NCI-H460 (cell line): Measurements from ENCODE around the gene MFGE8. TPM values are rescaled to one million over a fixed set of nuclear protein-coding genes. Genes with fewer than 3 reads are reported as not detected.

Experiments used
- DNase-seq: peaks from one replicate; pipeline ENCODE4 v3.0.0-alpha.2; 2016; ENCODE audit warnings: low read depth; ENCODE audit errors: extremely low read depth
- total RNA-seq: library from RNA; depleted of rRNA; stranded (reverse); fragments of >200 nt; shearing (Covaris generic); gene quantifications from 2 replicates; pipeline ENCODE4 v1.2.3, GENCODE V29; 2014; rRNA removed

Gene MFGE8
- total RNA-seq, 1 experiment from 2014 or later = 67.1 TPM

GRCh38 chr15:88874684-88875083 lies 38.5 kb downstream of the MFGE8 start:
- no peak for DNase-seq

- no peak for DNase-seq
Observed at GRCh38 chr15:88874275-88874674, 38.9 kb downstream of the MFGE8 start.

- no peak for DNase-seq
Observed at GRCh38 chr15:88873786-88874185, 39.4 kb downstream of the MFGE8 start.

GRCh38 chr15:88872706-88873105 lies 40.5 kb downstream of the MFGE8 start:
- DNase-seq = no peak

- DNase-seq = no peak
Observed at GRCh38 chr15:88872106-88872505, 41.1 kb downstream of the MFGE8 start.

- DNase-seq = no peak
Observed at GRCh38 chr15:88871313-88871712, 41.9 kb downstream of the MFGE8 start.

GRCh38 chr15:88866295-88866881 lies 46.8 kb downstream of the MFGE8 start:
- no peak for DNase-seq

GRCh38 chr15:88865498-88866099 lies 47.6 kb downstream of the MFGE8 start:
- DNase-seq = no peak

- no peak for DNase-seq
Observed at GRCh38 chr15:88864861-88865497, 48.2 kb downstream of the MFGE8 start.

GRCh38 chr15:88863412-88863811 lies 49.8 kb downstream of the MFGE8 start:
- DNase-seq = no peak

GRCh38 chr15:88860212-88860611 lies 53.0 kb downstream of the MFGE8 start:
- DNase-seq = no peak

GRCh38 chr15:88859550-88859949 lies 53.6 kb downstream of the MFGE8 start:
- DNase-seq = no peak

GRCh38 chr15:88858934-88859333 lies 54.2 kb downstream of the MFGE8 start:
- DNase-seq = no peak

- DNase-seq = no peak
Observed at GRCh38 chr15:88852476-88852875, 60.7 kb downstream of the MFGE8 start.

GRCh38 chr15:88849376-88850072 lies 63.7 kb downstream of the MFGE8 start:
- DNase-seq = no peak

Other genes starting within 250 kb of the MFGE8 start
- gene ACAN, start 109.9 kb downstream of the MFGE8 start, total RNA-seq = not detected in 2 replicates
- 5.4 and 7.1 TPM in 2 replicates for gene HAPLN3, start 17.8 kb downstream of the MFGE8 start, total RNA-seq
- gene ABHD2, start 175.1 kb upstream of the MFGE8 start, total RNA-seq = 21.0 and 22.7 TPM in 2 replicates